ENCODE results near the gene GNE.
"Not testable (repeated sequence)": the region's sequence is repeated elsewhere in the genome, so short reads cannot be mapped to it uniquely, and the experiment has no call there.

The GNE gene

DNA sequence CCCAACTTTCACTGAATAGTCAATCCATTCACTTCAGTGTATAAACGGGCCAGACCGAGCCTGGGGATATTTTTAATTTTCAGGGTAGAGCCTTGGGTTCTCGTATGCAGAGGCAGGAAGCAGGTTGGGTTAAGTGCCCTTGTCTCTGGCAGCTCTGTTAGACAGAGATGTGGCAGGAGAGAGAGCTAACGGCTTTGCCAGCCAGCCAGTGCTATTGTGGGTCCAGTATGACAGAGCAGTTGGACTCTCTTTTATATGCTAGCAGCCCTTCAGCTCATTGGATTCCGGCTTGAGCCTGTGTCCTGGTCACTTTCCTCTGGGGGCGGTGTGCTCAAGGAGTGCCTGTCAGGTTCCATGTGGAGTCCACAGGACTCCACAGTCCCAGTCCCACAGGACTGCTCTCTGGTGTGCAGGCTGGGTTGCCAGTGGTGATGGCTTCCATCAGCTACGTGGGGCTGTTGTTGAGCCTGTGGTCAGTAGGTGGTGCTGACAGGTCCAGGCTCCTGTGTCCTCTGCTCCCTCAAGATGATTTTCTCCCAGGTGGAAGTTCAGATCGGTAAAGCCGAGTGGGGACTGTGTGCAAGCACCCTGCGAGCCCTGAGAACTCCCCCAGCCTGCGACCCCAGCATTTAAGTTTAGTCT lies 53.2 kb downstream of the GNE start:
- DNase-seq: no peak

DNA sequence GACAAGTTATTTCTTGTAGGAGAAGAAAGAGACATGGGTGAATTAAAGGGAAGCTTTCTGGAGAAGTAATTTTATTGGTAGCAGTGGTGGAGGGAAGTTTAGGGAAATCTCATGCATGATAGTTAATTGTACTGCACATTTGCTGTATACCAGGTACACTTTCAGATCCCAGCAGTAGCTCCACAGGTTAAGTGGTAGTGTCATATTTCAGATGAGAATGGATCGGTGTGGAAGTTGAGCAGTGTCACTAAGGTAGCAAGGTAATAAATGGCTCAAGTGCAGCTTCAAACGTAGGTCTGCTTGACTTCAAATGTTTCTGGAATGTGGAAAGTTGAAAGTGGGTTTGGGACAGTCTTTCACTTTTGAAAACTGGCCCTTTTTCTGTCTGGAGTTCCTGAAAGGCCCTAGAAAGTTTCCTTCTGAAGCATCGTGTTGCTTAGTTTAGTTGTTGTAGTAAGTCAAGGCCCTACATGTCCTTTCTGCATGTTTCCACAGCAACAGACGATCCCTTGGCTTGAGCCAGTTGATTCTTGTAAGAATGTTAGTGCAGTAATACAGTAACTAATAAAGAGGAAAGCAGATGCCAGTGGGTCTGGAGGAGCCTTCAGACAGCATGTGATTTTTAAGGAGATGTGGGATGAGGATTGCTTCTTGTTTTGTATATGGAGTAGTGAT lies 63.8 kb downstream of the GNE start:
- no peak for DNase-seq

DNA sequence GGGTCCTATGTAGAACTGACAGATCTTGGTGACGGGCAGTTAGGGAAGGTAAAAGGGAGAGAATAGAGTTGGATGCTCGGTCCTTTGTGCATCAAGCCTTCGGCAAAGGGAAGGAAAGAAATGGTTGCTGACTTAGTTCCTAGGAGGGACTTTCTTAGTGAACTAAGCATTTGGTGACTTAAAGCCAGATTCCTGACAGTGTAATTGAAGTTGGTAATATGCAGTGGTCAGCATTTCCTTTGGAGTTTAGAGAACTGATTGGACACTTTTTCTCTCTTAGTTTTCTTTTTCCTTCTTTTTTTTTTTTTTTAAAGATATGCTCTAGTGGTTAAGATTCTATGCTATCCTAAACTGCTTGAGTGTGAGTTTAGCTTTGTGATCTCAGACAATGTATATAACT lies 65.2 kb downstream of the GNE start:
- DNase-seq: no peak

DNA sequence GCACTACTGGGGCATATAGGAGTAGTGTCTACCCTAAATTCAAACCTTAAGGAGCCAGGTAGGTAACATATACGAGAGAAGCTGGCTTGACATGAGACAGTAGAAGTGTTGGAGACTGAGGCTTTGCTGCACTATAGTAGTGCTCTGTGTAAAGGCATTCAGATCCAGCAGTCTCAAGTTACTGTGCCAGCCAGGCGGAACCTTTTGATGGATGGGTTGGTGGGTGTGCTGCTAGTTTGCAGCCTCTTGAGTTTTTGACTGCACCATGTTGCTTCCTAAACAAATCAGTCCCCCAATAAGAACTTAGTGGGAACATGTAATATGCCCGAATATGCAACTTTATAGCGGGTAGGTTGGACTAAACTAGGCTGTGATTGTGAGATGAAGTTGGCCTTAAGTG lies 66.1 kb downstream of the GNE start:
- DNase-seq: no peak

DNA sequence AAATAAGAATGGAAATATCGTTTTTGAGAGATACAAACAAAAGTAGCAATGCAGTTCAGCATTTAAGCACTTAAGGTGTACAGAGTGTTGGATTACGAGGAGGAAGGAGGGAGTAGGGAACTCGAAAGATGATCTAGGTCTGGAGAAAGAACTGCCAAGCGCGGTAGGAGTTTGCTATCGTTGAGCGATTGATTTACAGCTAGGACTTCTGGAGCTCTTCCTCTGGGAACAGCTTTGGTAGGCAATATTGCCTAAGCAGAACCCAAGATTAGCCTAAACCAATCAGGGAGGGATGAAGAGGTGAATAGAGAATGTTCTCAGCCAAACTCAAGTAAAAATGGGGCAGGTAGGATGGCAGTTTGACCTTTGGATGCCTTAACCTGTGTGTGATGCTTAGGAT lies 66.6 kb downstream of the GNE start:
- no peak for DNase-seq

DNA sequence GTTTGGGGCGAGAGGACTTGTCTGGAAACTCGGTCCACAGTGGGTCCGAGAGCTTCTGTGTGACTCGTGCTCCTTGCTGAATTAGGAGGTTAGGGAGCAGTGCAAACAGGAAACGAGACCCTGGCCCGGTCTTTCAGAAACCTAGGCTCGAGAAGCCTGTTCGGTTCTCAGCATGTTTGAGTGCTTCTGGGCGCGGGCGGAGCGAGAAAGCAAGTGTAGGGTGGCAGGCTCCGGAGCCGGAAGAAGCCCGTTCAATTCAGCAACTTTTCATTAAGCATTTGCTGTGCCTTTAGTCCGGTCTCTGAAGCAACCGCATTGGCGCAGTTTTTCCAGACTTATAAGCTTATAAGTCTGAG lies 67.0 kb downstream of the GNE start:
- DNase-seq: no peak

DNA sequence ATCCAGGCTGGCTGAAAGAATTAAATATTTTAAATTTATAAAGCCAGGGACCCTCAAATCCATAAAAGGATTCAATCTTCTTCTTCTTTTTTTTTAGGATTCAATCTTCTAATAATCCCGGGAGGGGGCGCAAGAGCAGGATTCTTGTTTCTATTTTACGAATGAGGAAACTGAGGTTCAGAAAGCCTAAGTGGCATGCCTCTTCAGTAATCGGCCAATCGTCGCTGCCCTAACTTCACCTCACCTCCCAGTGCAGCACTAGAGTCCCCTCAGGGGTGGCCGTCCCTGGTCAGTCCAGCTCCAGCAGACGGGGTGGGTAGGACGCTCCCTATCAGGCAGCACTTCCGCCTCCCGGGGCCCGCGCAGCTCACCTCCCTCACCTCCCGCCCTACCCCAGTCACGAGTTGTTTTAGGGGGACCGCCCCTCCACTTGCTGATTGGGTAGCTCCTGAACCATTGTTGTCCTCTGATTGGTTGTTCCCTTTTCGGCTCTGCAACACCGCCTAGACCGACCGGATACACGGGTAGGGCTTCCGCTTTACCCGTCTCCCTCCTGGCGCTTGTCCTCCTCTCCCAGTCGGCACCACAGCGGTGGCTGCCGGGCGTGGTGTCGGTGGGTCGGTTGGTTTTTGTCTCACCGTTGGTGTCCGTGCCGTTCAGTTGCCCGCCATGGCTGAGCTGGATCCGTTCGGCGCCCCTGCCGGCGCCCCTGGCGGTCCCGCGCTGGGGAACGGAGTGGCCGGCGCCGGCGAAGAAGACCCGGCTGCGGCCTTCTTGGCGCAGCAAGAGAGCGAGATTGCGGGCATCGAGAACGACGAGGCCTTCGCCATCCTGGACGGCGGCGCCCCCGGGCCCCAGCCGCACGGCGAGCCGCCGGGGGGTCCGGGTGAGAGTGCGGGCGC lies 67.6 kb downstream of the GNE start, which contains the start of gene CLTA:
TSS of gene CLTA (plus strand) at position 534 of the 902 bp plus-strand sequence. CDS start at position 670, 136 bp downstream.
- DNase-seq: peak; percentile 80

DNA sequence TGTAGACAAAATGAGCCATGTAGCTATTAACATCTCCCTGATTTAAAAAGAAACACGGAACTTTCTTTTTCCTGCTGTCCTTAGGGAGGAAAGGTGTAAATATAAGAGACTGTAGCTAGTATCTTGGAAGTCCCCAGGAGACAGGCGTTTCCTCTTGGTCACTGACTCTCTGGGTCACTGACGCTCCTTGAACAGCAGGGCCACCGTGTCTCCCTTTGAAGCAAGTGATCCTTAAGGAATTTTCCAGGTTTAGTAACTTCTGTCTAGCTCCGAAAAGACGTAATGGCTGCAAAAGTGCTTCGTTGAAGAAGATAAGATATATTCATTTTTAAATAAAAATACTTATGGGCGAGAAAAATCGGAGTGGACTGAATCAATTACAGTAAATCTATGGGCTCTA lies 68.3 kb downstream of the GNE start:
- DNase-seq: no peak

DNA sequence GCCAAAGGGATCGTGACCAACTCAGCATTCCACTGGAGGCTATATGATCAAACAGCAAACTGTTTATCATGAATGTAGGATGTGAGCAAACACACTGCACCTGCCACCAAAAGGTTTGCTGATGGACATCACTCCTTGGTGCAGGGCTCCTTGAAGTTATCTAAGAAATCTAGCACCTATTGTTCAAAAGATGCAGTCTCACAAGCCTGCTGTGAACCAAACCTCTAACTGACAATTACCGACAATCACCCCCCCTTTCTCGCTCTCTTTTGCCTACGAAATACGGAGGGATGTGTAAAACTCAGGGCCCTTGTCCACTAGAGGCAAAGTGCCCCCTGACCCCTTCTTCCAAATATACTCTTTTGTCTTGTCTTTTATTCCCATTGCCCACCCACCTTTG lies 70.0 kb downstream of the GNE start:
- DNase-seq: no peak

DNA sequence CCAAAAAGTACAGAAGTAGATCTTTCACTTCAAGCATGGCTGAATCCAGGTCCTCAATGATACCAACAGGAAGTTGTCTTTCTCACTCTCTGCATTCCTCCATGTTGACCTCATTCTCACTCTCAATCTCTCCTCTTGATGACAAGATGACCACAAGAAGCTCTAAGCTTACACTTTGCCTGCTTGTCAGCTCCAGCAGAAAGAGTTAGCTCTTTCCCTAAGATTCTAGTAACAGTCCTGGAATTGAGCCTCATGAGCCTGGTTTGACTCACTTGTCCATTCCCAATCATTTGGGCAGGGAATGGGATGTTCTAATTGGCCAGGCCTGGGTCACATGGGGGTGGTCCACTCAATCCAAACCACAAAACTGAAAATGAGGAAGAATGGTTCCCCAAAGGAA lies 70.8 kb downstream of the GNE start:
- no peak for DNase-seq

DNA sequence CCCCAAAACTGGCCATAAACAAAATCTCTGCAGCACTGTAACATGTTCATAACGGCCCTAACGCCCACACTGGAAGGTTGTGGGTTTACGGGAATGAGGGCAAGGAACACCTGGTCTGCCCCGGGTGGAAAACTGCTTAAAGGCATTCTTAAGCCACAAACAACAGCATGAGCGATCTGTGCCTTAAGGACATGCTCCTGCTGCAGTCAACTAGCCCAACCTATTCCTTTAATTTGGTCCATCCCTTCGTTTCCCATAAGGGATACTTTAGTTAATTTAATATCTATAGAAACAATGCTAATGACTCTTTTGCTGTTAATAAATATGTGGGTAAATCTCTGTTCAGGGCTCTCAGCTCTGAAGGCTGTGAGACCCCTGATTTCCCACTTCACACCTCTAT lies 78.0 kb downstream of the GNE start:
- not testable (repeated sequence) for DNase-seq

DNA sequence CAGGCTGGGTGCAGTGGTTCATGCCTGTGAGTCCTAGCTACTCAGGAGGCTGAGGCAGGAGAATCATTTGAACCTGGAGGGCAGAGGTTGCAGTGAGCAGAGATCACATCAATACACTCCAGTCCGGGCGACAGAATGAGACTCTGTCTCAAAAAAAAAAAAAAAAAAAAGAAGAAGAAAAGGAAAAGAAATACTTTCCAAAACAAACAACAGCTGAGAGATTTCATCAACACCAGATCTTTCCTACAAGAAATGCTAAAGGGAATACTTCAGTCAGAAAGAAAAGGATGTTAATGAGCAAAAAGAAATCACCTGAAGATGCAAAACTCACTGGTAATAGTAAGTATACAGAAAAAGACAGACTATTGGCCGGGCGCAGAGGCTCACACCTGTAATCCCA lies 80.7 kb downstream of the GNE start:
- DNase-seq: no peak

DNA sequence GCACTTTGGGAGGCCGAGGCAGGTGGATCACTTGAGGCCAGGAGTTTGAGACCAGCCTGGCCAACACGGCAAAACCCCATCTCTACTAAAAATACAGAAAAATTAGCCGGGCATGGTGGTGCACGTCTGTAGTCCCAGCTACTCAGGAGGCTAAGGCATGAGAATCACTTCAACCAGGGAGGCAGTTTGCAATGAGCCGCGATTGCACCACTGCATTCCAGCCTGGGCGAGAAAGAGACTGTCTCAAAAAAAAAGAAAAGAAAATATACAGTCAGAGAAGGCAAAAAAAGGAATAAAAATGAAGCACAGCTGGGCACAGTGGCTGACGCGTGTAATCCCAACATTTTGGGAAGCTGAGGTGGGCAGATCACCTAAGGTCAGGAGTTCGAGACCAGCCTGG lies 81.8 kb downstream of the GNE start:
- not testable (repeated sequence) for DNase-seq

DNA sequence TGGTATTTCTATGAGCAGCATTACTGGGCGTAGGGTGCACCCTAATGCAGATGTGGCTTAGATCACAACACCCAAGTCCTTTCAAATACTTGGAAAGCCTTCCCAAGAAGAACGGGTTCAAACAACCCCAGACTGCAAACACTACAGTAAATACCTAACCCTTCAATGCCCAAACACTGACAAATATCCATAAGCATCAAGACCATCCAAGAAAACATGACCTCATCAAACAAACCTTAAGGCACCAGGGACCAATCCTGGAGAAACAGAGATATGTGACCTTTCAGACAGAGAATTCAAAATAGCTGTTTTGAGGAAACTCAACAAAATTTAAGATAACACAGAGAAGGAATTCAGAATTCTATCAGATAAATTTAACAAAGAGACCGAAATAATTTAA lies 83.0 kb downstream of the GNE start:
- DNase-seq: not testable (repeated sequence)

DNA sequence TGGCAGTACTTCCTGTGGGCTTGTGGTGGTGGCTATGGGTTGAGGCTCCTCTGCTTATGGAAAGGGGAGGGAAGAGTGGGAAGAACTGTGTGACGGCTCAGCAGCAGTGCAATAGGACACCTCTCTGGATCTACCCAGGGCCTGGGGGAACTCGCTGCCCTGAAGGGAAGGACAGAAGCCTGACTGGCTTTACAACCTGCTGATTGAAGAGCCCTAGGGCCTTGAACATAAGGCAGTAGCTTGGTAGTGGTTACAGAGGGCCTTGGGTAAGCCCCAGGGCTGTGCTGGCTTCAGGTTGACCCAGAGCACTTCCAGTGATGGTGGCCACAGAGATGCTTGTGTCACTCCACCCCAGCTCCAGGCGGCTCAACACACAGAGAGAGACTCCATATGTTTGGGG lies 83.5 kb downstream of the GNE start:
- no peak for DNase-seq

DNA sequence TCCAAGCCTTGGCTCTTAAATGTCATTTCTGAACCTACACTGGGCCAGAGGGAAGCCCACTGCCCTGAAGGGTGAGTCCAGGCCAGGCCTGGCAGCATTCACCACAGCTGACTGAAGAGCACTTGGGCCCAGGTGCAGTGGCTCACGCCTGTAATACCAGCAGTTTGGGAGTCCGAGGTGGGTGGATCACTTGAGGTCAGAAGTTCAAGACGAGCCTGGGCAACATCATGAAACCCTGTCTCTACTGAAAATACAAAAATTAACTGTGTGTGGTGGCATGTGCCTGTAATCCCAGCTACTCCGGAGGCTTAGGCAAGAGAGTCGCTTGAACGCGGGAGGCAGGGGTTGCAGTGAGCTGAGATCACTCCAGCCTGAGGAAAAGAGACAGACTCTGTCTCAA lies 84.0 kb downstream of the GNE start:
- no peak for DNase-seq

DNA sequence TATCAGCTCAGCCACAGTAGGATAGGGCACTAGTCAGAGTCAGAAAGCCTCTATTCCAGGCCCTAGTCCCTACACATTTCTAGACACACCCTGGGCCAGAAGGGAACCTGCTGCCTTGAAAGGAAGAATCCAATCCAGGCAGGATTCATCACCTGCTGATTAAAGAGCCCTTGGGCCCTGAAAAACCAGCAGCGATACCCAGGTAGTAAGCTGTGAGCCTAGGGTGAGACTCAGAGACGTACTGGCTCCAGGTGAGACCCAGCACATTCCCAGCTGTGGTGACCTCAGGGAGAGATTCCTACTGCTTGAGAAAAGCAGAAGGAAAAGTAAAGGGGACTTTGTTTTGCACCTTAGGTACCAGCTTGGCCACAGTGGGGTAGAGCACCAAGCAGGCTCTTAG lies 84.4 kb downstream of the GNE start:
- no peak for DNase-seq

DNA sequence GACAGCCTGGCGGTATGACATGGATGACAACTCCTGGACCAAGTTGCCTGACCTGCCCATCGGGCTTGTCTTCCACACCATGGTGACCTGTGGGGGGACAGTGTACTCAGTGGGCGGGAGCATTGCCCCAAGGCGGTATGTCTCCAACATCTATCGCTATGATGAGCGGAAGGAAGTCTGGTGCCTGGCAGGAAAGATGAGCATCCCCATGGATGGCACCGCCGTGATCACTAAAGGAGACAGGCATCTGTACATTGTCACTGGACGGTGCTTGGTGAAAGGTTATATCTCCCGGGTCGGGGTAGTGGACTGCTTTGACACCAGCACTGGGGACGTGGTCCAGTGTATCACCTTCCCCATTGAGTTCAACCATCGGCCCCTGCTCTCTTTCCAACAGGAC lies 87.7 kb downstream of the GNE start:
- DNase-seq: no peak

DNA sequence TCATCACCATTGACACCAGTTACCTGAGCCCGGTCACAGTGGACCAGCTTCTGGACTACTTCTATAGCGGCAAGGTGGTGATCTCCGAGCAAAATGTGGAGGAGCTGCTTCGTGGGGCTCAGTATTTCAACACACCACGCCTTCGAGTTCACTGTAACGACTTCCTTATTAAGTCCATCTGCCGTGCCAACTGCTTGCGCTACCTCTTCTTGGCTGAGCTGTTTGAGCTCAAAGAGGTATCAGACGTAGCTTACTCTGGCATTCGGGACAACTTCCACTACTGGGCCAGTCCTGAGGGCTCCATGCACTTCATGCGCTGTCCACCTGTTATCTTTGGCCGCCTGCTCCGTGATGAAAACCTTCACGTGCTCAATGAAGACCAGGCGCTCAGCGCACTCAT lies 88.5 kb downstream of the GNE start:
- no peak for DNase-seq

DNA sequence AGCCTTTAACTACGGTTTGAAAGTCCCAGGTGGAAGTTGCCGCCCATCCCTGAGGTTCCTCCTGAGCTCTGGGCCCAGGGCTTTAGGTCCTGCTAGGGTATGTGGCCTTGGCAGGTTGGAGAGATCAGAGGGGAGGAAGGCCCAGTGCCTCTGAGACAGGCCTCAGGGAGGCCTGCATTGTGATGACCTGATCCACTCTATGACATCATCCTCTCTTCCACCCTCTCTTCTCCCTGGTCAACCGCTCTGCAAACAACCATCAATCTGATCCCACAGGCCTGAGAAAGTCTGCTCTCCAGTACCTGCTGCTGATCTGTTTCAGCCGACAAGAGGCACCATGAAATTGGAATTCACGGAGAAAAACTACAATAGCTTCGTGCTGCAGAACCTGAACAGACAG lies 89.1 kb downstream of the GNE start, which contains the start of gene CCIN:
TSS of gene CCIN (plus strand) at position 223 of the 400 bp plus-strand sequence. CDS start at position 338, 115 bp downstream.
- DNase-seq: no peak

DNA sequence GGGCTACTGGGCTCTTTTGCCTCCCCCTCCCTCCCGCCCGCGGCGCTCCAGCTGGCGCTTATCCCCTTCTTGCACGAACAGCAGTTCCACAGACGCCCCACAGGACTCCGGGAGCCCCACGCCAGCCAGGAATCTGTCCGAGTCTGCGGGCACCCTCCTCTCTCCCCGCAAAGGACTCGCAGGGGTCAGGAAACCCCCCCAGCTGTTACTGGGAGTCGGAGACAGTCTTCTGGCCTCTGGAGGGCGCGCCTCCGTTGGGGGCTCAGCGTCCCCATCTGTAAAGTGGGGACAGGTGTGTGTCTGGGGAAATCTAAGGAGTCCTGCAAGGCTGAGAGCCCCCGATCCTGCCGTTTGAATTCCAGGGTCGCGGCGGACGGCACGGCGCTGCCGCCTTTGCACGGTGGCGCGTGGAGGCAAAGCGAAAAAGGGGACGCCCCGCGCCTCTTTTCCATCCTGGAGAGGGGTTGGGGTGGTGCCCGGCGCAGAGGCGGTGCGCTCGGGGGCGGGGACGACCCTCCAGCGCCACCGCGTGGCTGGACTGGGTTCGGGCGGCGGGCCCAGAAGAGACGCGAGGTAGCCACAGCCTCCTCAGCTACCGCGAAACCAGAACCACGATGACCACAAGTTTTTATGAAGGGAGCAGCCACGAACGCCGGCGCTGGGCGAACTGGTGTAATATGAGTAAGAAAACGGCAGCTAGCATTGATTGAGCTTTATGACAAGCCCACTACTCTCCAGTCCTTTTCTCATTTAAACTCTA lies 91.9 kb downstream of the GNE start:
- DNase-seq: no peak

DNA sequence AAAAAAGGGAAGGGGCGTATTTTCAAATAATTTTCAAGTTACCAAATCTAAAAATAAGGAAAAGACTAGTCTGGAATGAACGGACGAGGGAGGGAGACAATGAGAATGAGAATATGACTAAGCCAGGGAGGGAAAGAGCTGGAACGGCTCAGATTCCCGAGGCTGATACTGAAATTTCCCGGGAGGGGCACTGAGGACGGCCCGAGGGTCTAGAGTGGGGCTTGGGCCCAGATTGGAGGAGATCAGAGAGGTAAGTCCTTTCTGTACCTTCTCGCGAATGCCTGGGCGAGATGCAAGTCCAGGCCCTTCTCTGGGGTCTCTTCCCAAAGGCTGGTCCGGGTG lies 92.5 kb downstream of the GNE start:
- DNase-seq: no peak

DNA sequence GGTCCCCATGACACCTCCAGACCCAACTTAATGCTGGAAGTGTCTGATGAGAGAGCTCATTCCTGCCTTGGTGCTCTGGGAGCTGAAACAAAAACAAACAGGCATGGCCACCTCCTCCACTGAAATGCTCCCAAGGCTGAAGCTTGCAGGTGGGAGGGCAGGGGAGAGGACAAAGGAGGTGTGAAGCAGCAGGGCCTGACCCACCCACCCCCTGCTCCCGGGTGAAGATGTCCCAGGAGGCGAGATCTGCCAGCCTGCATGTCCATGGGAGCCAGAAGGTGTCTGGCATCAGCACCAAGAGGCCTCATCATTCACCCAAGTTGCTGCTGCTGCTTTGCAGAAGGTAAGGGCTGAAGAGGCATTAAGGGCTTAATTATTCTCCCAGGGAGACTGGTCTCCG lies 93.3 kb downstream of the GNE start:
- DNase-seq: no peak
